Breast epithelium (tissue), 4 donors: ENCODE measurements around the gene ALDH1A3. TPM values are rescaled to one million over a fixed set of nuclear protein-coding genes. Genes with fewer than 3 reads are reported as not detected.
A peak's percentile ranks its signal among the peaks of the same experiment; 100 is the strongest.

Experiments used
- DNase-seq, 2 donors: peaks; one replicate each; pipeline ENCODE4 v3.0.0-alpha.2; 2019; ENCODE audit warnings: low spot score in 2 of 2
- H3K27ac ChIP-seq, 2 donors: fragments of 200-600 bp; sonication (generic) in 1 of 2; one replicate each; pipeline ENCODE4 v1.5.1; 2016 to 2019; ENCODE audit warnings: mild to moderate bottlenecking in 1 of 2
- H3K27me3 ChIP-seq, 2 donors: fragments of 200-600 bp; sonication (generic) in 1 of 2; one replicate each; pipeline versions ENCODE4 v1.5.1 to v1.6.0; 2017 to 2019; ENCODE audit warnings: control low read depth in 1 of 2, mild to moderate bottlenecking in 1 of 2
- H3K36me3 ChIP-seq: fragments of 200-600 bp; one replicate; pipeline ENCODE4 v1.5.1; 2019
- H3K4me1 ChIP-seq, 2 donors: fragments of 200-600 bp; sonication (generic); one replicate each; pipeline ENCODE4 v1.5.1; 2016 to 2019; ENCODE audit warnings: control low read depth in 1 of 2
- H3K4me3 ChIP-seq, 3 donors: fragments of 200-600 bp; sonication (generic); 1 replicate in 2 of 3; 2 replicates in 1 of 3; pipeline ENCODE4 v1.5.1; 2016 to 2019; ENCODE audit warnings: mild to moderate bottlenecking in 3 of 3, moderate library complexity in 2 of 3
- H3K9me3 ChIP-seq, 2 donors: fragments of 200-600 bp; sonication (generic) in 1 of 2; one replicate each; pipeline ENCODE4 v1.5.1; 2016 to 2019; ENCODE audit warnings: control low read depth in 1 of 2
- CTCF ChIP-seq, 3 donors: fragments of 450-650 bp; IDR thresholded peaks; one replicate each; pipeline ENCODE4 v1.5.1; 2016 to 2017; ENCODE audit warnings: antibody characterized with exemption in 3 of 3, mild to moderate bottlenecking in 3 of 3, moderate library complexity in 3 of 3
- POLR2A ChIP-seq: fragments of 450-650 bp; IDR thresholded peaks from one replicate; pipeline ENCODE4 v1.6.1; 2016; ENCODE audit warnings: antibody characterized with exemption, mild to moderate bottlenecking, moderate library complexity
- POLR2AphosphoS5 ChIP-seq, 3 donors: sonication (generic); formaldehyde crosslinking; IDR thresholded peaks; one replicate each; pipeline ENCODE4 v1.6.1; 2017; ENCODE audit warnings: antibody characterized with exemption in 3 of 3
- intact Hi-C: fragments of 100-400 bp; cut with DNase I; formaldehyde crosslinking; loops from one replicate; pipeline ENCODE4 v1.15.1; 2023; ENCODE audit warnings: low total_unique reads
- total RNA-seq, 3 donors: library from RNA; depleted of rRNA; stranded (reverse); fragments of >200 nt; gene quantifications; one replicate each; pipeline ENCODE4 v1.1.0, GENCODE V29; 2016

Gene ALDH1A3
- total RNA-seq, 3 donors from 2014 or later, result 24.2 to 207 (median 44.9) TPM

- no peak for DNase-seq
- no peaks in the 10 kb centered on the region for H3K36me3 ChIP-seq
- peaks cover 0 to 4% of the 10 kb centered on the region in 2 donors for H3K4me1 ChIP-seq
- no peaks in the 10 kb centered on the region for H3K9me3 ChIP-seq
- no peaks in the 10 kb centered on the region for H3K27me3 ChIP-seq
- H3K4me3 ChIP-seq, result no peak overlapping the region
- no peak for TF ChIP-seq POLR2A
- TF ChIP-seq POLR2AphosphoS5 (IDR thresholded peaks at IDR 0.05), result no peak
- no peak for TF ChIP-seq CTCF (IDR thresholded peaks at IDR 0.05)
- no peak overlapping the region for H3K27ac ChIP-seq
- intact Hi-C loops, result no loop called here
Observed at GRCh38 chr15:100878130-100878529, 1.5 kb upstream of the ALDH1A3 start.

GRCh38 chr15:100878648-100879047, 983 bp upstream of the ALDH1A3 start:
- H3K36me3 ChIP-seq, result no peaks in the 10 kb centered on the region
- no peaks in the 10 kb centered on the region for H3K27me3 ChIP-seq
- H3K4me3 ChIP-seq, result peak overlapping the region; percentile 59 to 86 (median 65)
- H3K9me3 ChIP-seq, result no peaks in the 10 kb centered on the region
- intact Hi-C loops, result no loop called here
- TF ChIP-seq POLR2A (no peak), CTCF (IDR thresholded peaks at IDR 0.05) (no peak), POLR2AphosphoS5 (IDR thresholded peaks at IDR 0.05) (no peak)
- DNase-seq, result no peak
- H3K27ac ChIP-seq, result peak overlapping the region in 1 of 2 donors; percentile 40
- peaks cover 0 to 4% of the 10 kb centered on the region in 2 donors for H3K4me1 ChIP-seq

GRCh38 chr15:100879061-100879463, 569 bp upstream of the ALDH1A3 start:
- Histone ChIP-seq H3K4me3 (peak overlapping the region; percentile 59 to 86 (median 65)), H3K27me3 (no peaks in the 10 kb centered on the region), H3K27ac (peak overlapping the region; percentile 40 to 72), H3K4me1 (peaks cover 0 to 4% of the 10 kb centered on the region in 2 donors), H3K9me3 (no peaks in the 10 kb centered on the region), H3K36me3 (no peaks in the 10 kb centered on the region)
- intact Hi-C loops, result no loop called here
- no peak for TF ChIP-seq POLR2A
- no peak for TF ChIP-seq CTCF (IDR thresholded peaks at IDR 0.05)
- TF ChIP-seq POLR2AphosphoS5 (IDR thresholded peaks at IDR 0.05), result no peak
- no peak for DNase-seq

GRCh38 chr15:100880139-100880896, 687 bp downstream of the ALDH1A3 start:
- H3K4me3 ChIP-seq, result peak overlapping the region; percentile 59 to 86 (median 65)
- no peaks in the 10 kb centered on the region for H3K27me3 ChIP-seq
- TF ChIP-seq POLR2AphosphoS5 (IDR thresholded peaks at IDR 0.05), result no peak
- intact Hi-C loops, result no loop called here
- no peaks in the 10 kb centered on the region for H3K36me3 ChIP-seq
- peaks cover 0 to 4% of the 10 kb centered on the region in 2 donors for H3K4me1 ChIP-seq
- peak overlapping the region; percentile 72 to 79 for H3K27ac ChIP-seq
- no peaks in the 10 kb centered on the region for H3K9me3 ChIP-seq
- DNase-seq, result no peak

- H3K27me3 ChIP-seq, result no peaks in the 10 kb centered on the region
- no peak for TF ChIP-seq CTCF (IDR thresholded peaks at IDR 0.05)
- TF ChIP-seq POLR2AphosphoS5 (IDR thresholded peaks at IDR 0.05), result no peak
- TF ChIP-seq POLR2A, result no peak
- H3K27ac ChIP-seq, result peak overlapping the region; percentile 72 to 79
- no peaks in the 10 kb centered on the region for H3K9me3 ChIP-seq
- H3K4me3 ChIP-seq, result peak overlapping the region; percentile 59 to 86 (median 65)
- peaks cover 0 to 4% of the 10 kb centered on the region in 2 donors for H3K4me1 ChIP-seq
- DNase-seq, result no peak
- intact Hi-C loops, result no loop called here
- H3K36me3 ChIP-seq, result no peaks in the 10 kb centered on the region
Observed at GRCh38 chr15:100880897-100881242, 1.2 kb downstream of the ALDH1A3 start.
